Stimulated activated CD4-positive, alpha-beta T cell treated with anti-CD3 and anti-CD28 coated beads, Interleukin-1b, Interleukin-23, amount 100 ng/mL, for 48 hours (primary cell): ENCODE measurements around the gene TNFRSF12A.
"Not testable (repeated sequence)": the region's sequence is repeated elsewhere in the genome, so short reads cannot be mapped to it uniquely, and the experiment has no call there.

Source experiments
- DNase-seq: peaks from one replicate; pipeline ENCODE4 v3.0.0-alpha.2; 2020

TNFRSF12A gene

DNA sequence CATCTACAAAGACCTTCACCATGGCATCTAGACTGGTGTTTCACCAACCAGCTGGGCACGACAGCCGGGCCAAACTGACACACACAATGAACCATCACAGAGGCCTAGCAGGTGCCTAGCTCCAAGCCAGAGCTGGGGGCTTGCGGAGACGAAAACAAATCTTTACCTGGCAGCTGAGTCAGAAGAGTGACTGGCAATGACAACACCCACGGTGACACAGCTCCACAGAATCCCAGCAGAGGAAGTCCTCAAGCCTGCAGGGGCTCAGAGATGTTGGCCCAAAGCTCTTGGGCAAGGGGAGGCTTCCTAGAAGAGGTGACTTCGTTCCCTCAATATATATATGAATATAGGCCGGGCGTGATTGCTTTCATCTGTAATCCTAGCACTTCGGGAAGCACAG, 31.3 kb downstream of the TNFRSF12A start:
- DNase-seq = no peak

GRCh38 chr16:3052571-3053329, 32.6 kb downstream of the TNFRSF12A start:
- not testable (repeated sequence) for DNase-seq

GRCh38 chr16:3053330-3053710, 33.2 kb downstream of the TNFRSF12A start:
- not testable (repeated sequence) for DNase-seq

- no peak for DNase-seq
Measured at GRCh38 chr16:3054965-3055733, 35.0 kb downstream of the TNFRSF12A start.

DNA sequence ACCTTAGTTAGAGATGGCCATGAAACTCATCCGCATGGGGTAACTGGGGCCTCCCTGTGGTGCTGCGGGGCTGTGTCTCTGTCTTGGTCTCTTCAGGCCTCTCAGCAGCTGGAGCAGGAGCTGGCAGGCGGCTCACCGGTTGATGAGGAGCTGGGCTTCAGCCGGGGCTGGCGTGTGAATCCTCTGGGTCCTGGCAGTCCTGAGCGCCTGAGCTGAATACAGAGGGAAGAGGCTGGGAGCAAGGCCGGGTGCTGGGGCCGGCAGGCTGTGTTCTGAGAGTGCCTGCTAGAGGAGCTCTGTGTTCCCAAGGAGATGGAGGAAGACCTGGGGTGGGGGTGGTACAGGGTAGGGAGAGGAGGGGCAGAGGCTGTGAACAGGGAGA, 35.6 kb downstream of the TNFRSF12A start:
- DNase-seq = not testable (repeated sequence)

- no peak for DNase-seq
Measured at GRCh38 chr16:3056336-3057180, 36.4 kb downstream of the TNFRSF12A start.

GRCh38 chr16:3057181-3058138, 37.3 kb downstream of the TNFRSF12A start:
- DNase-seq = no peak

DNA sequence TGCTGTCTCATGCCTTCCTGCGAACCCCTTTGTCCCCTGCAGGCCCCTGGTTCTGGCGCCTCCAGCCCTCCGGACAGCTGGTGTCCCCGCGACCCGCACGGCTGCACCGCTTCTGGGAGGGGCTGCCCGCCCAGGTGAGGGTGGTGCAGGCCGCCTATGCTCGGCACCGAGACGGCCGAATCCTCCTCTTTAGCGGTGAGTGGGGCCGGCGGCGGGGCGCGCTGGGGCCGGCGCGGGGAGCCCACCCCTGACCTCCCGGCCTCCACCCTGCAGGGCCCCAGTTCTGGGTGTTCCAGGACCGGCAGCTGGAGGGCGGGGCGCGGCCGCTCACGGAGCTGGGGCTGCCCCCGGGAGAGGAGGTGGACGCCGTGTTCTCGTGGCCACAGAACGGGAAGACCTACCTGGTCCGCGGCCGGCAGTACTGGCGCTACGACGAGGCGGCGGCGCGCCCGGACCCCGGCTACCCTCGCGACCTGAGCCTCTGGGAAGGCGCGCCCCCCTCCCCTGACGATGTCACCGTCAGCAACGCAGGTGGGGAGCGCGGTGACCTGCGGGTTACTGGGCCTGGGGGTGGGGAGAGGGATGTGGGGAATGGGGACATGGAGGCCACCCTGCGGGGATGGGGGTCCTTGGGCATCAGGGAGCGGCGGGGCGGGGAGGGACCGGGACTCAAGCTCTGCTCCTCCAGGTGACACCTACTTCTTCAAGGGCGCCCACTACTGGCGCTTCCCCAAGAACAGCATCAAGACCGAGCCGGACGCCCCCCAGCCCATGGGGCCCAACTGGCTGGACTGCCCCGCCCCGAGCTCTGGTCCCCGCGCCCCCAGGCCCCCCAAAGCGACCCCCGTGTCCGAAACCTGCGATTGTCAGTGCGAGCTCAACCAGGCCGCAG, 38.2 kb downstream of the TNFRSF12A start:
- peak; percentile 37 for DNase-seq

- DNase-seq = peak; percentile 84
Measured at GRCh38 chr16:3059041-3059722, 39.0 kb downstream of the TNFRSF12A start.

DNA sequence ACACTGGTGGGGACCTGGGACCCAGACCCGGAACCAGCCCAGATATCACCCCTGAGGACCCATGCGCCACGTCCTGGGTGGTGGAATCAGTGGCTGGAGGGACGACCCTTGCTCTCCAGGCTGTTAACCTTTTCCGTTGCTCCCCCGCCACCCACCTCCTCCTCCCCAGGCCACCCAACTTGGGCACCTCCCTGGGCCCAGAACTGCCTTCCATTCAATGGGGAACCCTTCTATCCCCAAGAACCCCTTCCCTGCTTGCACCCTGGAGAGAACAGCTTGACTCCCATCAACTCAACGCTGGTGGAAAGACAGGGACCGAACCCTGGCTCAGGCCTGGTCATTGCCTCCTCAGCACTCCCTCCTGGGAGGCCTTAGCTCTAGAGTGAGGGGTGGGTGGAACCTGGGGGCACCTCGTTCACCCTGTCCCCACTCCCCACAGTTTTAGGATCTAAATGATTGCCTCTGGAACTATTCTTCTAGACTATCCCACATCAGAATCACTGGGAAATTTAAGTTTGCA, 39.6 kb downstream of the TNFRSF12A start:
- DNase-seq = no peak

DNA sequence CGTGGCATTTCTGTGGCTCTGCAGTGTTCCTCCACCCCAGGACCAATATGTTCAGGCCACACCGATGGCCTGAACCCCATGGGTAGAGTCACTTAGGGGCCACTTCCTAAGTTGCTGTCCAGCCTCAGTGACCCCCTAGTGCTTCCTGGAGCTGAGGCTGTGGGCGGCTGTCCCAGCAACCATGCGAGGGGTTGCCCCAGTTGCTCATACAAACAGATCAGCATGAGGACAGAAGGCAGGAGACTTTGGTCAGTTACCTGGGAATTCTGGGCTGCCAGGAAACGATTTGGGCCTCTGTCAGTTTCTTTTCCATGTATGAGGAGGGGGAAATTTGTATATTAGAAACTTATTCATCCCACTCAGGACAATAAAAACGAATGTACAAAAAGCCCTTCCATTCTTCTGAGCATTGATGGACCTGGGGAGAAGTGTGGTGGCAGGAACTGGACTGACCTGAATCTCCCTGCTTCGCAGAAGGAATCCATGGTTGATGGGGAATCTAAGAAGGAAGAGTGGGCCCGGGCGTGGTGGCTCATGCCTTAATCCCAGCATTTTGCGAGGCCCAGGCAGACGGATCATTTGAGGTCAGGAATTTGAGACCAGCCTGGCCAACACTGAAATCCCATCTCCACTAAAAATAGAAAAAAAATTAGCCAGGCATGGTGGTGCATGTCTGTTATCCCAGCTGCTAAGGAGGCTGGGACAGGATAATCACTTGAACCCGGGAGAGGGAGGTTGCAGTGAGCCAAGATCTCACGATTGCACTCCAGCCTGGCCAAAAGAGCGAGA, 40.4 kb downstream of the TNFRSF12A start:
- no peak for DNase-seq

- DNase-seq = no peak
Measured at GRCh38 chr16:3062553-3062952, 42.4 kb downstream of the TNFRSF12A start.

- no peak for DNase-seq
Measured at GRCh38 chr16:3063625-3064386, 43.6 kb downstream of the TNFRSF12A start.

- DNase-seq = peak; percentile 74
Measured at GRCh38 chr16:3065069-3065741, 45.0 kb downstream of the TNFRSF12A start, which contains the start of gene IL32. Gene IL32, plus strand, starts transcription at chr16:3065640. Its CDS starts 172 bp downstream, at chr16:3065812.

- no peak for DNase-seq
Measured at GRCh38 chr16:3065742-3066439, 45.7 kb downstream of the TNFRSF12A start.

DNA sequence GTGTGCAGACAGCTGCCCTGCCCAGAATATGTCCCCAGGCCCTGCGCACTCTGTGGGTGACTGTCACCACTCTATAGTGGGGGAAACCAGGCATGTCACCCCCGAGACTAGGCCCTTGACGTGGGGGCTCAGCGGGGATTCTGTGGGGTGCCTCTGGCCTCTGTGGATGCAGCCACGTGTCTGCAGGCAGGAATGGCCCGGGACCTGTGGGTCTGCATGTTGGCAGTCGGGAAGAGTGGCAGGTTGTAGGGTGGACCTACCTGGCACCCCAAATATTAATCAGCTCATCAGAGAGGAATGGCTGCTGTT, 46.2 kb downstream of the TNFRSF12A start:
- no peak for DNase-seq

DNA sequence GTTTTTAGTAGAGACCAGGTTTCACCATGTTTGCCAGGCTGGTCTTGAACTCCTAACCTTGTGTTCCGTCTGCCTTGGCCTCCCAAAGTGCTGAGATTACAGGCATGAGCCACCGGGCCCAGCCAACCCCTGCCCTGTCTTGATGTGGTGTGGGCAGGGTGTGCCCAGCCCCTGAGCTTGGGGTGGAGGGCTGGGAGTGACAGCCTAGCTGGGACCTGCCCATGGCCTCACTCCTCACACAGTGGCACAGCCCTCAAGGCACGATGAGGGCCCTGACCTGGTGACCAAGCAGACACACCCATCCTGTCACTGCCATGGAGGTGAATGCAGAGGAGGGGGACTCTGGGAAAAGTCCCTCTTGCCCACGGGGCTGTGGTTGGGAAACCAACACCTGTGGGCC, 48.3 kb downstream of the TNFRSF12A start:
- no peak for DNase-seq
